PC-3 (cell line): ENCODE results near the gene PDLIM5.

Experiments
- EZH2 ChIP-seq: fragments of 300-600 bp; sonication (generic); IDR thresholded peaks from one replicate; pipeline ENCODE4 v1.6.1; 2017; ENCODE audit warnings: antibody characterized with exemption, mild to moderate bottlenecking, low read length; ENCODE audit not compliant: unreplicated experiment
- EZH2phosphoT487 ChIP-seq: fragments of 300-600 bp; sonication (generic); IDR thresholded peaks from 2 replicates; pipeline ENCODE4 v1.6.1; 2018; ENCODE audit warnings: mild to moderate bottlenecking, antibody characterized with exemption, low read length, borderline replicate concordance
- TF ChIP-seq, protein P1 (sequence below): fragments of 300-600 bp; sonication (generic); conservative IDR thresholded peaks from 2 replicates; pipeline ENCODE4 v1.5.1; 2017; ENCODE audit warnings: antibody characterized with exemption, low read depth, mild to moderate bottlenecking, low read length

- TF ChIP-seq, protein P1, sequence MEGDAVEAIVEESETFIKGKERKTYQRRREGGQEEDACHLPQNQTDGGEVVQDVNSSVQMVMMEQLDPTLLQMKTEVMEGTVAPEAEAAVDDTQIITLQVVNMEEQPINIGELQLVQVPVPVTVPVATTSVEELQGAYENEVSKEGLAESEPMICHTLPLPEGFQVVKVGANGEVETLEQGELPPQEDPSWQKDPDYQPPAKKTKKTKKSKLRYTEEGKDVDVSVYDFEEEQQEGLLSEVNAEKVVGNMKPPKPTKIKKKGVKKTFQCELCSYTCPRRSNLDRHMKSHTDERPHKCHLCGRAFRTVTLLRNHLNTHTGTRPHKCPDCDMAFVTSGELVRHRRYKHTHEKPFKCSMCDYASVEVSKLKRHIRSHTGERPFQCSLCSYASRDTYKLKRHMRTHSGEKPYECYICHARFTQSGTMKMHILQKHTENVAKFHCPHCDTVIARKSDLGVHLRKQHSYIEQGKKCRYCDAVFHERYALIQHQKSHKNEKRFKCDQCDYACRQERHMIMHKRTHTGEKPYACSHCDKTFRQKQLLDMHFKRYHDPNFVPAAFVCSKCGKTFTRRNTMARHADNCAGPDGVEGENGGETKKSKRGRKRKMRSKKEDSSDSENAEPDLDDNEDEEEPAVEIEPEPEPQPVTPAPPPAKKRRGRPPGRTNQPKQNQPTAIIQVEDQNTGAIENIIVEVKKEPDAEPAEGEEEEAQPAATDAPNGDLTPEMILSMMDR: no peak
- no peak for TF ChIP-seq EZH2
- TF ChIP-seq EZH2phosphoT487: no peak
Observed at GRCh38 chr4:94575652-94576051, 123.9 kb downstream of the PDLIM5 start.
